Activated CD4-positive, CD25-positive, alpha-beta regulatory T cell (primary cell): Measurements from ENCODE around the gene CDK5R1.
"Not testable (repeated sequence)": the region's sequence is repeated elsewhere in the genome, so short reads cannot be mapped to it uniquely, and the experiment has no call there.

Source experiments
- DNase-seq, 4 experiments: peaks; one replicate each; lab custom pipeline; 2025; lab: John Stamatoyannopoulos, UW

The CDK5R1 gene

GRCh38 chr17:32516940-32517701 lies 30.3 kb downstream of the CDK5R1 start:
- DNase-seq, result no peak

- no peak for DNase-seq
These were observed 31.2 kb downstream of the CDK5R1 start for GRCh38 chr17:32517982-32518381.

- no peak for DNase-seq
These were observed 31.9 kb downstream of the CDK5R1 start for GRCh38 chr17:32518646-32519227.

- peak in 2 of 4 experiments; percentile 12 to 55 for DNase-seq
These were observed 32.7 kb downstream of the CDK5R1 start for GRCh38 chr17:32519228-32520103.

- DNase-seq, result peak in 1 of 4 experiments; percentile 18
These were observed 33.4 kb downstream of the CDK5R1 start for GRCh38 chr17:32520104-32520701.

GRCh38 chr17:32520737-32521404 lies 34.1 kb downstream of the CDK5R1 start:
- DNase-seq, result no peak

GRCh38 chr17:32523017-32523680 lies 36.4 kb downstream of the CDK5R1 start:
- DNase-seq, result no peak

- DNase-seq, result no peak
These were observed 37.2 kb downstream of the CDK5R1 start for GRCh38 chr17:32523827-32524552.

GRCh38 chr17:32524553-32524880 lies 37.7 kb downstream of the CDK5R1 start:
- DNase-seq, result not testable (repeated sequence)

GRCh38 chr17:32525122-32525521 lies 38.3 kb downstream of the CDK5R1 start:
- DNase-seq, result no peak

- no peak for DNase-seq
These were observed 40.4 kb downstream of the CDK5R1 start for GRCh38 chr17:32527146-32527545.

- no peak for DNase-seq
These were observed 42.0 kb downstream of the CDK5R1 start for GRCh38 chr17:32528825-32529224.

- DNase-seq, result no peak
These were observed 42.8 kb downstream of the CDK5R1 start for GRCh38 chr17:32529604-32530003.

GRCh38 chr17:32533296-32533695 lies 46.5 kb downstream of the CDK5R1 start:
- DNase-seq, result no peak

- no peak for DNase-seq
These were observed 50.2 kb downstream of the CDK5R1 start for GRCh38 chr17:32536736-32537643.
